Activated CD4-positive, CD25-positive, alpha-beta regulatory T cell treated with anti-CD3 and anti-CD28 coated beads, Interleukin-2, amount 50 U/mL, for 72 hours (primary cell): Measurements from ENCODE around the gene FOLR1.

Experiments used
- DNase-seq: peaks from one replicate; pipeline ENCODE4 v3.0.0; 2021

Gene FOLR1

DNA sequence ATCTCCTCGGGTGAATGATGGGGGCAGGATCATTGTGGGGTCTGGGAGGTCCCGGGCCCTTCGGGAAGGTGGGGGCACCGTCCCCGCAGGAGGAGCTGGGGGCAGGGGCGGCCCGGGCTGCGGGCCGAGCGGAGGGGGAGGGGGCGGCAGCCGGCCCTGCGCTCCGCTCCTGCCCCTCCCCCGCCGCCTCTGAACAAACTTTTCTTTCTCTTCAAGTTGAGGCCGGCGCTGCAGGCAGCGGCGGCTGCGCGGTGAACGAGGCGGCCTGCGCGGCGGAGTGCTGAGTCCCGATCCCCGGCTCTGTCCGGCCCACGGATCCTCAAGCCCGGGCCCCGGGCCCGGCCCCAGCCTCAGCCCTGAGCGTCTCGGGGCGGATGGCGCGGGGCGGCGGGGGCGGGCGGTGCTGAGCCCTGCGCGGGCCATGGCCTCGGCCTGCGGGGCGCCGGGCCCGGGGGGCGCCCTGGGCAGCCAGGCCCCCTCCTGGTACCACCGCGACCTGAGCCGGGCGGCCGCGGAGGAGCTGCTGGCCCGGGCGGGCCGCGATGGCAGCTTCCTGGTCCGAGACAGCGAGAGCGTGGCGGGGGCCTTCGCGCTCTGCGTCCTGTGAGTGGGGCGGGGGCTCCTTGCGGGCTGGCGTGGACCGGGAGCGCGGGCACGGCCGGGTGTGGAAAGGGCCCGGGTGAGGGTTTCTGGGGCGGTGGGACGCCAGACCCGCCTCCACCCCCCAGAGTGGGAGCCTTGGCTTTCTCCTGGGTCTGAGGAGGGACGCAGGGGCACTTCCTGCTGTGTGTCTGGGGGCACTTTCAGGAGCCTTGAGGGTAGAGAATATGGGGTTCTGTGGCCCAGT, 32.8 kb downstream of the FOLR1 start, which contains the start of gene INPPL1:
Gene INPPL1 (plus strand): TSS at position 204 of the 847 bp plus-strand sequence. CDS start 218 bp downstream, at position 422.
- peak; percentile 58 for DNase-seq

DNA sequence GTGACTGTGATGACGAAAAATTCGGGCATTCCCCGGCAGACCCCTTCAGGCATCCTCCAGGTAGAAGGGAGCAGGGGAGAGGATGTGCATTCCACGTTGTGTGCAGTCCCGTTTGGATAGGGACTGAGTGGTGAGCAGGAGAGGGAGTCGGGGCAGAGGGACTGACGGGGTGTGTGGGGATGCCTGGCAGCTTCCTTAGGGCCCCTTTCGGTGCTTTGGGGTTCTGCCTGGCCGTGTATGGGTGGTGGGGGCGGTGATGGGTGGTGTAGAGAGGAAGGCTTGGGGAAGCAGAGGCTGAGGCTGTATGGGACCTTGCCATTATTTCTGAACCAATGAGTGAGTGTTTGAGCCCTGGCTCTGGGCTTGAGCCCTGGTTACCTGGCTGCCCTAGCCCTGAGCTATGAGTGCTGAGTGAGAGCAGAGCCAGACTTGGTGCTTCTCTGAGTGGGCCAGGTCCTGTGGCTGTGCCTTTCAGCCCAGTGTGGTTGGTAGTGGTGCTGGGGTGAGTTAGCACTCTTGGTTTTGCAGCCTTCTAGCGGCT, 33.5 kb downstream of the FOLR1 start:
- no peak for DNase-seq

DNA sequence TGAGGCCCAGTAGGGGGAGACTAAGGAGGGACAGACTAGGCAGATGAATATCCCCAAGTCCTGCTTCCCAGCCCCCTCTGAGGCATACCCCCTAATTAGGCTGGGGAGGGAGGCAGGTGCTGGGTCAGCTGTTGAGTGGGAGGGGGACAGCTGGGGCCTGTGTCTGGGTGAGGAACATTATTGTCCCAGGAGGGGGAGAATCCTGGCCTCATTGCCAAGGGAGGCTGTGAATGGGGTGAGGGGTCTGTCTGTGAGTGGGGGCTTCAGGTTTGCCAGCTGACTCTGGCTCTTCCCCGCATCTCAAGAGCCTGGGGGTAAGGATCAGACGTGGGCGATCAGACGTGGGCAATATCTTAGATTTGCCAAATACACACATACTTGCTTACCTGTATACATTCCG, 34.8 kb downstream of the FOLR1 start:
- DNase-seq: no peak

DNA sequence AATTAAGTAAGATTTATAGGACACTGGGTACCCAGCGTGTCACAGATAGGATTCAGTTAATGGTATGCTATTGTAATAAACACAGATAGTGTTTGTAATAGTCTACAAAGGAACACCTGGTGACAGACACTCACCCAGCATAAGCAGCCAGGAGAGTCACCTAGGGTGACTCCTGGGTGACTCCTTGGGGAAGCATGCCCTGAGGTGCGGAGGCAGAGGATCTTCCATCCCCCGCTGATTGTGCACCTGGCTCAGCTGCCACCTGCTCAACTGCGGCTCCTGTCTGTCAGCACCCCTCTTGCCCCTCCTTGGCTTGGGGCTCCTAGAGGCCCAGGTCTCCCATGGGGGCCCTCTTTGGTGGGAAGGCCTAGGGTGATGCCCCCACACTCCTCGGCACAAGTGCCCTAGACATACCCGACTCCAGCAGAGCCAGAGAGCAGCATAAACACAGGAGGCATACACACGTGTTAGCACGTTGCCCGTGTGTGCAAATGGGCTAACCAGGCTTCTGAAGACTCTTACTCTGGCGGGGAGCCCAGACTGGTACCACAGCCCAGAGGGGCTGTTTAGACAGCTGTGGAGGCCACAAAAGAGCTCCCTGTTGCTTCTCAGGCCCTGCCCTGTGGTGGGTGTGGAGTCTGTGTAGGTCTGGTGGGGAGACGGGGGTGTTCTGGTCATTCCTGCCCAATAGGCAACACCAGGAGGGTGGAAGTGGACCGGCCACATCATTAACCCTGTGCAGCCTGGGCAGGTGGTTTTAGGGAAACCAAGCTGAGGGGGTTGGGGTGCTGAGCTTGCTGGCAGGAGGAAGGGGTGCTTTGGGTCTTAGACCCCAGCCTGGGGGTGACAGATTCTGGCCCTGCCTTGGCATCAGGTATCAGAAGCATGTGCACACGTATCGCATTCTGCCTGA, 35.6 kb downstream of the FOLR1 start:
- DNase-seq: no peak

DNA sequence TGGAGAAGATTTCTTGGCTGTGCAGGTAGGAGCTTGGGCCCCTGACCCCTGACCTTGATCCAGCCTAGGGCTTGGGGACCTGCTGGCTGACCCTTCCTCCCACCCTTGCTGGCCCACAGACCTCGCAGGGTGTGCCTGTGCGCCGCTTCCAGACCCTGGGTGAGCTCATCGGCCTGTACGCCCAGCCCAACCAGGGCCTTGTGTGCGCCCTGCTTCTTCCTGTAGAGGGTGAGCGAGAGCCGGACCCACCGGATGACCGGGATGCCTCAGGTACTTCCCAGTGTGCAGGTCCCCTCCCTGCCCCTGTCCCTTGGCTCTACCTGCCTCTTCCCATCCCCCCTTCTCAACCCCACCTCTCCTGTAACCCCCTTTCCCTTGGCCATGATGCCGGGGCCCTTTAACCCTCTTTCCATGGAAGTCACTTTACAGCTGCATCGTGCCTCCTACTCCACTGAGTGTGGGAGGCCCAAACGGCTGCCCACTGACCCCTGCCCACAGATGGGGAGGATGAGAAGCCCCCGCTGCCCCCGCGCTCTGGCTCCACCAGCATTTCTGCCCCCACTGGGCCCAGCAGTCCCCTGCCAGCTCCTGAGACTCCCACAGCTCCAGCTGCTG, 36.4 kb downstream of the FOLR1 start:
- DNase-seq: no peak

DNA sequence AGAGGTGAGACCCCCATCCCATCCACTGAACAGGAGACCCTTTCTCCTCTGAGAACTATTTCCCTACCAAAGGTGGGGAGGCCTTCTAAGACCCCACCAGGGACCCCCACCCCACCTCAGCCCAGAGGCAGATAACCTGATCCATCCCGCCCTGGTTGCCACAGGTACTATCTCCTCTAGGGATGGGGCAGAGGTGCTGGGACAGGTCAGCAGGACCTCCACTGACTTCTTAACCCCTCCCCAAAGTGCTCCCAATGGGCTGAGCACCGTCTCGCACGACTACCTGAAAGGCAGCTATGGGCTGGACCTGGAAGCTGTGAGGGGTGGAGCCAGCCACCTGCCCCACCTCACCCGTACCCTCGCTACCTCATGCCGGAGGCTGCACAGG, 36.9 kb downstream of the FOLR1 start:
- no peak for DNase-seq

DNA sequence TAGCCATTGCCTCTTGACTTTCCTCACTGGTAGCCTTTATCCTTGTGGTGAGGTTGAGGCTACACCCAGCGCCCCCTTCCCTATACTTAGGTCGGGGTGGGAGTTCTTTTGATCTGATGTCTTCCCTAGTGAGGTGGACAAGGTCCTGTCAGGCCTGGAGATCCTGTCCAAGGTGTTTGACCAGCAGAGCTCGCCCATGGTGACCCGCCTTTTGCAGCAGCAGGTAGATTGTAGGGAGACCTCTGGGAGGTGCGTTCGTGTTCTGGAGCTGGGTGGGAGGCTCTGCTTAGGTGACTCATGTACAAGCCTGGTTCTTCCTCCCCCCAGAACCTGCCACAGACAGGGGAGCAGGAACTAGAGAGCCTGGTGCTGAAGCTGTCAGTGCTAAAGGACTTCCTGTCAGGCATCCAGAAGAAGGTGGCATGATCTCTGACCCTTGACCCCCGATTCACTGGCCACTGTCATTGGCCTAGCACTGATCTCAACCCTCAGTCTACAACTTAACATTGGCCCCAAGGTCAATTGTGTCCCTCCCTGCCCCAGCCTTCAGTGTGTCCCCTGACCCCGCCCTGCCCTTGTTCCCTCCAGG, 37.5 kb downstream of the FOLR1 start:
- DNase-seq: peak; percentile 11

DNA sequence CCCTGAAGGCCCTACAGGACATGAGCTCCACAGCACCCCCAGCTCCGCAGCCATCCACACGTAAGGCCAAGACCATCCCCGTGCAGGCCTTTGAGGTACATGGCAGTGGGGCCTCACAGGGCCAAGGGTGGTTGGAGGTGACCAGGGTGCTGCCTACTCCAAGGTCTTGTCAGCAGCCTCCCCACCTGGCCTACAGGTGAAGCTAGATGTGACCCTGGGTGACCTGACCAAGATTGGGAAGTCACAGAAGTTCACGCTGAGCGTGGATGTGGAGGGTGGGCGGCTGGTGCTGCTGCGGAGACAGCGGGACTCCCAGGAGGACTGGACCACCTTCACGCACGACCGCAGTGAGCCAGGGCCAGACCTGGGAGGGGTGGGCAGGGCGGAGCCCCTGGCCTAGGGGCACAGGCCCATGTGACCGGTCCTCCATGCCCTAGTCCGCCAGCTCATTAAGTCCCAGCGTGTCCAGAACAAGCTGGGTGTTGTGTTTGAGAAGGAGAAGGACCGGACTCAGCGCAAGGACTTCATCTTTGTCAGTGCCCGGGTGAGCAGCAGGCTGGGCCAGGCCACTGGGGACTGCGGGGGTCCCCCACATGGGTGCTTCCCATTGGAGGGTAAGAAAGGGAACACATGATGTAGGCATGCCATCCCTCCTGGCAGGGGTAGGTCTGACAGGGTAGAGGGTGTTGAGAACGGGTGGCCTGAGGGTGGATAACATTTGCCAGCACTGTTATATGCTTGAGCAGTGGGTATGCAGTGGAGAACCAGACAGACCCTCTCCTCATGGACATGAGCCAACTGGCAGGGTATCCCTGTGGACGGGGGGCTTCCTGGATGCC, 38.2 kb downstream of the FOLR1 start:
- DNase-seq: no peak

DNA sequence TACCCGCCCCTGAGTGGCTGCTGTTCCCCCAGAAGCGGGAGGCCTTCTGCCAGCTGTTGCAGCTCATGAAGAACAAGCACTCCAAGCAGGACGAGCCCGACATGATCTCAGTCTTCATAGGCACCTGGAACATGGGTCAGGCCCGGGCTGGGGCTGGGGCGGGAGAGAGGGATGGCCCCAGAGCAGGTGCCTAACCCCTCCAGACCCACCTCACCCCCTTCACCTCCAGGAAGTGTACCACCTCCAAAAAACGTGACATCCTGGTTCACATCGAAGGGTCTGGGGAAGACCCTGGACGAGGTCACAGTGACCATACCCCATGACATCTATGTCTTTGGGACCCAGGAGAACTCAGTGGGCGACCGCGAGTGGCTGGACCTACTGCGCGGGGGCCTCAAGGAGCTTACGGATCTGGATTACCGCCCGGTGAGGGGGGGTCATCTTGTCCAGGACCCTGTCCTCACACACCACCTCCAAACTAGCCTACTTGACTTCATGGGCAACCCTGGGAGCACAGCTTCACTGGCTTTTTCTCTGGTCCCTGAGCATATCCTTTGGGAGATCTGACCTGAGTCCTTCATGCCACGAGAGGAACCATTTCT, 38.9 kb downstream of the FOLR1 start:
- DNase-seq: peak; percentile 8

DNA sequence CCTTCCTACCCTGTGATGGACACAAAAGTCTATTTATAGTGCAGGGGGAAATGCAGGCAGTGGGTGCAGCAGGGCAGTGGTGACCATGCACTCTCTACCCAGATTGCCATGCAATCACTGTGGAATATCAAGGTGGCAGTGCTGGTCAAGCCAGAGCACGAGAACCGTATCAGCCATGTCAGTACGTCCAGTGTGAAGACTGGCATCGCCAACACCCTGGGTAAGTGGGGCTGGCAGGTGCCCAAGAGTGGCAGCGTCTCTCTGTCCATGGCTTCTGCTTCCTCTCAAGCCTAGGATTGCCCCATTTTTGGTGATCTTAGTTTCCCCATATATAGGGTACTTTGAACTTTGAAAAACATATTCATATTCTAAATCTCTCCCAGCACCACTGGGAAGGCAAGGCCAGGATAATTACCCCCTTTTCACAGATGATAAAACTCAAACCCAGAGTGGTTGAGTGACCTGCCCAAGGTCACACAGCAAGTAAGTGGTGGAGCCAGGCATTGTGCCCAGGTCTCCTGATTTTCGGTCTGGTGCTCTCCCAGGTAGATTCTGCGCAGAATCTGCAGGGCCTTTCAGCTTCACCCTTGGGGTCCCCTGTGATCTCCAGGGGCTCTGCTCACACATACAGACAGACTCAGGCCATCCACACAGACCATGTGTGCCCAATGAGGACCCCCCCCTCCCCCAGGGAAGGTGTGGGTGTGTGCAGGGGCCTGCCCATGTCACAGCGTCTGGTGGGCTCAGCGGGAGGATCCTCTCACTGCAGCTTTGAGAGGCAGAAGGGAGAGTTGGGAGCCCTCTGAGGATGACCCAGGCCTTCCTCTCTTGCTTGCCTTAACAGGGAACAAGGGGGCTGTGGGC, 39.7 kb downstream of the FOLR1 start:
- DNase-seq: peak; percentile 8

DNA sequence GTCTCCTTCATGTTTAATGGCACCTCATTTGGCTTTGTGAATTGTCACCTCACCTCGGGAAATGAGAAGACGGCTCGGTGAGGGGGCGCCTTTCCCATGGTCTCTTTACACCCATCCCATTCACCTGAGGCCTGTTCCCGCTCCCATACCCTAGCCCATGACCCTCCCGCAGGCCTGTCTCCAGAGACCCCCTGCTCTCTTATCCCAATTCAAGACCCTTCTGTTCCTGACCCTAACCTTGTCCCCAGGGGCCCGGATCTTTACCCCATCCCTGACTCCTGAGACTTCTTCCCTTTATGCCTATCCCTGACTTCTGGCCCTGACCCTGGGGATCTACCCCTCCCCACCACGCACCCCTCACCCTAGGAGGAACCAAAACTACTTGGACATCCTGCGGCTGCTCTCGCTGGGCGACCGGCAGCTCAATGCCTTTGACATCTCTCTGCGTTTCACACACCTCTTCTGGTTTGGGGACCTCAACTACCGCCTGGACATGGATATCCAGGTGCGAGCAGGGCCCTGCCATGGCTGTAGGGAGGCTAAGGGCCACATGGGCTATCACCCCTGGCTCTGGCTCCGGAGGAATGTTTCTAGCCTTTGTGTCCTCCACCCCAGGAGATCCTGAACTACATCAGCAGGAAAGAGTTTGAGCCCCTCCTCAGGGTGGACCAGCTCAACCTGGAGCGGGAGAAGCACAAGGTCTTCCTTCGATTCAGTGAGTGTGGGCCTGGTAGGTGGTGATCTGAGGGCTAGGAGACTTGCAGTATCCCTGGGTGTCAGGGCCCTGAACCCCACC, 40.5 kb downstream of the FOLR1 start:
- DNase-seq: no peak

DNA sequence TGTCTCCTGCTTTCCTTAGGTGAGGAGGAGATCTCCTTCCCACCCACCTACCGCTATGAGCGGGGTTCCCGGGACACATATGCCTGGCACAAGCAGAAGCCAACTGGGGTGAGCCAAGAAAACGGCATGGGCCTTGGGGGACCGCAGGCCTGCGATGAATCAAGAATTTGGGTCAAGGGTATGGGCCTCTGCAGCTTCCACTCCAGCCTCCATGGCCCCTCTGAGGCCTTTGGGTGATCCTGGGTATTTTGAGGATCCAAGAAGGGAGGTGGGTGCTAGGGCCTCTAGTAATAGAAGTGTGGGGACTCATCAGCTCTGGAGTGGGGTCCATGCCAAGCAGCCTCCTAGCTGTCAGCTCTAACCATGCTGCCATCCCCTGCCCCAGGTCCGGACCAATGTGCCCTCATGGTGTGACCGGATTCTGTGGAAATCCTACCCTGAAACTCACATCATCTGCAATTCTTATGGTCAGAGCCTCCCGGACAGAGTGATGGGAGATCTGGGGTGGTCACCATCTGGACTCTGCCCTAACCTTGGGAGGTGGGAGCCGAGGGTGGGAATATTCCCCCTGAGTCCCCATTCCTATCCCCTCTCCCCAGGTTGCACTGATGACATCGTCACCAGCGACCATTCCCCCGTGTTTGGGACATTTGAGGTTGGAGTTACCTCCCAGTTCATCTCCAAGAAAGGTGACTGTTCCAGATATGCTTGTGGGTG, 41.3 kb downstream of the FOLR1 start:
- peak; percentile 26 for DNase-seq

DNA sequence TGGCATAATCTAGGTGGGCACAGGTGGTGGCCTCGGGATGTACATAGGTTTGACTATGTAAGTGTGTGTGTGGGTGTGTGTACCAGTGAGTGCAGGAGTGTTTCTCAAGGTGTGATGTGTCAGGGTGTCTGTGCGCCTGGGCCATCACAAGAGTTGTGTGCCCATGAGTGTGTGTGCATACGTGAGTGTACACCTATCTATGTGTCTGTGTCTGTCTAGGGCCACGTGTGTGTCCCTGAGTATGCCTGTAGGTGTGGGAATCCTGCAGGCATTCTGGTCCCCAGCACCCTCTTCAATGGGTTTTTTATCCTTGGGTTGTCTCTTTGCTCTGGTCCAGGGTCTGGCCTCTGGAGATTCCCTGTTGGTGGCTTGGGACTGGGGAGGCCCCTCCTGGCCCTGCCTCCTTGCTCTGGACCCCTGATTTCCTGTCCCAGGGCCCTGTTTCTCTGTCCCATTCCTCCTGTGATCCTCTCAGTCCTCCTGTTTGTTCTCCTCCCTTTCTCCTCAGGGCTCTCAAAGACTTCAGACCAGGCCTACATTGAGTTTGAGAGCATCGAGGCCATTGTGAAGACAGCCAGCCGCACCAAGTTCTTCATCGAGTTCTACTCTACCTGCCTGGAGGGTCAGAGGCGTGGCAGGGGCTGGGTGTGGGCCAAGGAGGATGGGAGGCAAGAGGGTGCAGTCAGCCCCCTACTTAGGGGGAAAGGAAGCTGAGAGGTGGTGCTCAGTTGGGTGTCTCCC, 42.0 kb downstream of the FOLR1 start:
- peak; percentile 23 for DNase-seq

DNA sequence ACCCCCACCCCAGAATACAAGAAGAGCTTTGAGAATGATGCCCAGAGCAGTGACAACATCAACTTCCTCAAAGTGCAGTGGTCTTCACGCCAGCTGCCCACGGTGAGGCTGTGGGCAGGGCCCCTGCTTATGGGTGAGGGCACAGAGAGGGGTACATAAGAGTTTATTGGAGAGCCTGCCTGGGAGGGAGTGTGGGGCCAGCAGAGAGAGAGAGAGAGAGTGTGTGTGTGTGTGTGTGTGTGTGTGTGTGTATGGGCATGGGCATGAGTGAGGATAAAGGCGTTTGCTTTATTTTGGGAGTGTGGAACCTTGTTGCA, 42.5 kb downstream of the FOLR1 start:
- DNase-seq: peak; percentile 17

DNA sequence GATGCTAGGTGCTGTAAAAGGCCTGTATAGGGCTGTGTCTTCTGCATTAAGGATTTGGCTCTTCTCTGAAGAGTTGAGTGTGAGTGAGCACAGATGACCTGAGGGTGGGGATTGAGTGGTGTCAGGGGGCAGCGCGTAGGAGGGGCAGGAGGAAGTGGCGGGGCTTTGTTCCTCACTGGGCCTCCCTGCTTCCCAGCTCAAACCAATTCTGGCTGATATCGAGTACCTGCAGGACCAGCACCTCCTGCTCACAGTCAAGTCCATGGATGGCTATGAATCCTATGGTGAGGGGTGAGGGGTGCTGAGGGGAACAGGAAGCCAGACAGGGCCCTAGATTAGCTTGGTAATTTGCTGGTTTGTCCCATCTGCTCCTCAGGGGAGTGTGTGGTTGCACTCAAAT, 43.0 kb downstream of the FOLR1 start:
- DNase-seq: no peak

DNA sequence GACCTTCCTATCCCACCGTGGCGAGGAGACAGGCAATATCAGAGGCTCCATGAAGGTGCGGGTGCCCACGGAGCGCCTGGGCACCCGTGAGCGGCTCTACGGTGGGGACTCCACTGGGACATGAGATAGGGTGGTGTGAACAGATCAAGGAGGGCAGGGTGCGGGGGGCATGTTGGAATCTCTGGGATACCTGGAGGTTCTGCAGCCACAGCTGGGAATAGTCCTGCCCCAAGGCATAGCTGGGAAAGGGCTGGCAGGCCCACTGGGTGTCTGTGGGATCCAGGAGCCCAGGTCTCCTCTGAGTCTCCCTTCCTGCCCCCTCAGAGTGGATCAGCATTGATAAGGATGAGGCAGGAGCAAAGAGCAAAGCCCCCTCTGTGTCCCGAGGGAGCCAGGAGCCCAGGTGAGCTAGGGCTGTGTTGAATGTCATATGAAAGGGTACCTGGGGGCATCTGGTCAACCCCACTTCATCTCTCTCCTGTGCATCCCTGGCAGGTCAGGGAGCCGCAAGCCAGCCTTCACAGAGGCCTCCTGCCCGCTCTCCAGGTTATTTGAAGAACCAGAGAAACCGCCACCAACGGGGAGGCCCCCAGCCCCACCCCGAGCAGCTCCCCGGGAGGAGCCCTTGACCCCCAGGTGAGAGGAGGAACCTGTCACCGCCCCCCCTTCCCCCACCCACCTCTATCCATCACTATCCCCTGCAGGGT, 43.6 kb downstream of the FOLR1 start:
- no peak for DNase-seq

DNA sequence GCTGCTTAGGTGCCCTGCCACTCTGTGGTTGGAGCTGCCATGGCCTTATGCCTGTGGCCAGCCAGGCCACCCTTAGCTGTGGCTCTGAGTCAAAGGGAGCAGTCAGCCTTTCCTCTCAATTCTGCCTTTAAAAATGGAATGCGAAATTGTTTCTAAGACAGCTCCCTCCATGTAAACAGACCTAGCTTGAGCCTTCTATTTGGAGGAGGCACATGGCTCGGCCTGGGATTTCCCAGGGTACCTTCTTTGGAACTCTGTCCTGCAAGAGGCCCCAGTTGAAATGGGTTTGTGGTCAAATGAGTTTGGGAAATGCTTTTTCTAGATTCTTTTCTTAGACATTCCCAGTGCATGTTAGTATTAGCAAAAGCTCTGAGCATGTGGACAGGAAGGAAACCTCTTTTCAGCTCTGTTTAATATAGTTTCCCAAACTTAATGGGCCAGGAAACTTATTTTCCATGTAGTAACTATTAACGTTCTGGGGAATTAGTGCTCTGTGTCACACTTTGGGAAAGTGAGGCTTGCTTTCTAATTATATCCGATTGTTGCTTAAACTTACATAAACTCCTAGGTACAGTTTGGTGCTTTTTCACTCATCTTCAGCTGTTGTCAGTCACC, 44.2 kb downstream of the FOLR1 start:
- no peak for DNase-seq
